ENCODE measurements around the gene CA11. TPM values are rescaled to one million over a fixed set of nuclear protein-coding genes. Genes with fewer than 3 reads are reported as not detected.
A peak's percentile ranks its signal among the peaks of the same experiment; 100 is the strongest.
"Not testable (repeated sequence)": the region's sequence is repeated elsewhere in the genome, so short reads cannot be mapped to it uniquely, and the experiment has no call there.

CA11 gene
- total RNA-seq, 4 donors from 2014 or later = 11.9 to 16.5 (median 14.9) TPM

DNA sequence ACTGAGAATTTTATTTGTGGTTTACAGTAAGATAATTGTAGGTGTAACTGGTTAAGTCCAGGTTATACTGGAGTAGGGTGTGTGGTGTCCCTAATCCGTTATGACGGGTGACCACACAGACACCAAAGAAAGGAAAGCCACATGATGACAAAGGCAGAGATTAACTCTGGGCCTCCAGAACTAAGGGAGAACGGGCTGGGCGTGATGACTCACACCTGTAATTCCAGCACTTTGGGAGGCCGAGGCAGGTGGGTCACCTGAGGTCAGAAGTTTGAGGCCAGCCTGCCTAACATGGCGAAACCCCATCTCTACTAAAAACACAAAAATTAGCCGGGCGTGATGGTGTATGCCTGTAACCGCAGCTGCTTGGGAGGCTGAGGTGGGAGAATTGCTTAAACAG lies 39.6 kb upstream of the CA11 start:
- H3K4me3 ChIP-seq = no peak overlapping the region
- TF ChIP-seq CTCF (IDR thresholded peaks at IDR 0.05) = no peak
- TF ChIP-seq POLR2A (IDR thresholded peaks at IDR 0.05; ENCODE audit: low read depth) = no peak
- no peak for TF ChIP-seq EP300 (IDR thresholded peaks at IDR 0.05)
- no peak for TF ChIP-seq POLR2AphosphoS5 (IDR thresholded peaks at IDR 0.05)
- DNase-seq (ENCODE audit: extremely low spot score) = no peak
- H3K4me1 ChIP-seq = no peaks in the 10 kb centered on the region
- H3K27me3 ChIP-seq = no peaks in the 10 kb centered on the region
- no peaks in the 10 kb centered on the region for H3K36me3 ChIP-seq
- intact Hi-C loops (cut with DNase I) = no loop called here
- no peak overlapping the region for H3K27ac ChIP-seq (replicated peaks in 1 of 4)
- no peaks in the 10 kb centered on the region for H3K9me3 ChIP-seq
- WGBS = 95% methylated on average over 9 of the region's 9 CpGs

DNA sequence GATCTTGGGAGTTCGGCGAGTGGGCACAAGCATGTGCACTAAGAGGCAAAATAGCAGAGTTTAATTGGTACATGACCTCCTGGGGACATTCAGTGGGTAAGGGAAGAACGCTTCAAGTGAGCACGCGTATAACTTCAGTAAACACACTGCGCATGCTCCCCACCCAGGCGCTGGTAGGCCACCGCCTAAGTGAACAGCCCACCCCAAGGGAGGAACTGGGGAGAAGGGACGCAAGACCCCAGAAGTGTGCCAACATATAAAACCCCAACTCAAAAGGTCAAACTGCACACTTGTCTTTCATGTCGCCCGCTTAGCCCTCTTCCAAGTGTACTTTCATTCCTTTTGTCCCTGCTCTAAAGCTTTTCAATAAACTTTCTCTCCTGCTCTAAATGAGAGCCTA lies 37.4 kb upstream of the CA11 start:
- 55% methylated on average over 11 of the region's 11 CpGs for WGBS
- DNase-seq (ENCODE audit: extremely low spot score) = no peak

GRCh38 chr19:48681127-48681470 lies 35.1 kb upstream of the CA11 start:
- no peak overlapping the region for H3K4me3 ChIP-seq
- DNase-seq (ENCODE audit: extremely low spot score) = no peak
- WGBS = 83% methylated on average over 7 of the region's 7 CpGs
- no peaks in the 10 kb centered on the region for H3K4me1 ChIP-seq
- TF ChIP-seq EP300 (IDR thresholded peaks at IDR 0.05) (no peak), CTCF (IDR thresholded peaks at IDR 0.05) (no peak), POLR2A (IDR thresholded peaks at IDR 0.05; ENCODE audit: low read depth) (no peak), POLR2AphosphoS5 (IDR thresholded peaks at IDR 0.05) (no peak)
- intact Hi-C loops (cut with DNase I) = no loop called here
- no peaks in the 10 kb centered on the region for H3K9me3 ChIP-seq
- no peak overlapping the region for H3K27ac ChIP-seq (replicated peaks in 1 of 4)
- H3K27me3 ChIP-seq = no peaks in the 10 kb centered on the region
- H3K36me3 ChIP-seq = no peaks in the 10 kb centered on the region

More for the DNA sequence above, 37.4 kb upstream of the CA11 start:
- Histone ChIP-seq H3K27ac (replicated peaks in 1 of 4) (no peak overlapping the region), H3K27me3 (no peaks in the 10 kb centered on the region), H3K4me1 (no peaks in the 10 kb centered on the region), H3K36me3 (no peaks in the 10 kb centered on the region), H3K4me3 (peak overlapping the region; percentile 8 to 33 (median 20)), H3K9me3 (no peaks in the 10 kb centered on the region)
- no peak for TF ChIP-seq EP300 (IDR thresholded peaks at IDR 0.05)
- TF ChIP-seq POLR2AphosphoS5 (IDR thresholded peaks at IDR 0.05) = no peak
- TF ChIP-seq POLR2A (IDR thresholded peaks at IDR 0.05; ENCODE audit: low read depth) = no peak
- no peak for TF ChIP-seq CTCF (IDR thresholded peaks at IDR 0.05)
- intact Hi-C loops (cut with DNase I) = no loop called here

DNA sequence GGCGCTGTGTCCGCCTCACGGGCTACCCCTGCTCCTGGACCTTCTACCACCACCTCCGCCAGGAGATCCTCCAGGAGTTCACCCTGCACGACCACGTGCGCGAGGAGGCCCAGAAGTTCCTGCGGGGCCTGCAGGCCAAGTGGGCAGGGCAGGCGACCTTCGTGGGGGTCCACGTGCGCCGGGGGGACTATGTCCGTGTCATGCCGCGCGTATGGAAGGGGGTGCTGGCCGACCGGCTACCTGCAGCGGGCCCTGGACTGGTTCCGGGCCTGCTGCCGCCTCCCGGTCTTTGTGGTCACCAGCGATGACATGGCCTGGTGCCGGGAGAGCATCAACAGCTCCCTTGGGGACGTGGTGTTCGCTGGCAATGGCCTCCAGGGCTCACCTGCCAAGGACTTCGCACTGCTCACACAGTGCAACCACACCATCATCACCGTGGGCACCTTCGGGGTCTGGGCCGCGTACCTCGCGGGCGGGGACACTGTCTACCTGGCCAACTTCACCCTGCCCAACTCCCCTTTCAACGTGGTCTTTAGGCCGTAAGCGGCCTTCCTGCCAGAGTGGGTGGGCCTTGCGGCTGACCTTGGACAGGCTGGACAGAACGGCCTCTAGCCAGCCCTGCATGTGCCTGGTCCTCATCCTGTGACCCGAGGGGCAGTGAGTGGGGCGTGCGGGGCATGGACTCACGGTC lies 34.6 kb upstream of the CA11 start:
- 95% methylated on average over 35 of the region's 45 CpGs for WGBS
- TF ChIP-seq EP300 (IDR thresholded peaks at IDR 0.05) (no peak), POLR2AphosphoS5 (IDR thresholded peaks at IDR 0.05) (no peak), POLR2A (IDR thresholded peaks at IDR 0.05; ENCODE audit: low read depth) (no peak), CTCF (IDR thresholded peaks at IDR 0.05) (no peak)
- DNase-seq (ENCODE audit: extremely low spot score) = no peak
- no peak overlapping the region for H3K27ac ChIP-seq (replicated peaks in 1 of 4)
- intact Hi-C loops (cut with DNase I) = no loop called here
- H3K4me1 ChIP-seq = peaks cover 1 to 4% (median 2%) of the 10 kb centered on the region in 4 donors
- H3K27me3 ChIP-seq = no peaks in the 10 kb centered on the region
- no peaks in the 10 kb centered on the region for H3K9me3 ChIP-seq
- no peaks in the 10 kb centered on the region for H3K36me3 ChIP-seq
- no peak overlapping the region for H3K4me3 ChIP-seq

DNA sequence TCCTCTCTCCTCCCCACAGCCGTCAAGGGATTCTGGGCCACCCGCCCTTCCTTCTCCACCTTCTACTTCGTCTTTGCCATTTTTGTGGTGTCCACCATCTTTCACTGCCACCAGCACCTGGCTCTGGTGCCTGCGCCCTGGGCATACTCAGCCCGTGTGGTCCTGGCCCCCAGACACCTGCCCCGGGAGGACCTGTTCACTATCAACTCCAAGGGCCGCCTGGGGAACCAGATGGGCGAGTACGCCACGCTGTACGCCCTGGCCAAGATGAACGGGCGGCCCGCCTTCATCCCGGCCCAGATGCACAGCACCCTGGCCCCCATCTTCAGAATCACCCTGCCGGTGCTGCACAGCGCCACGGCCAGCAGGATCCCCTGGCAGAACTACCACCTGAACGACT lies 34.0 kb upstream of the CA11 start:
- intact Hi-C loops (cut with DNase I) = not testable (repeated sequence)

More for the DNA sequence above, 34.0 kb upstream of the CA11 start:
- H3K36me3 ChIP-seq; H3K27me3 ChIP-seq; H3K27ac ChIP-seq (replicated peaks in 1 of 4); H3K4me1 ChIP-seq; H3K9me3 ChIP-seq; H3K4me3 ChIP-seq; DNase-seq (ENCODE audit: extremely low spot score): not testable (repeated sequence)
- WGBS = 92% methylated on average over 13 of the region's 19 CpGs

Measured in esophagus muscularis mucosa (tissue), 4 donors.